ENCODE results near the gene NUDT8. TPM values are rescaled to one million over a fixed set of nuclear protein-coding genes. Genes with fewer than 3 reads are reported as not detected.

The NUDT8 gene
- total and polyA plus RNA-seq, 5 donors from 2014 or later = 1.2 to 3.7 (median 2.1) TPM

GRCh38 chr11:67581469-67581868 is 48.3 kb downstream of the NUDT8 start:
- DNase-seq (no peak), ATAC-seq (ENCODE audit: low read depth in 2 of 2) (no peak)
- Mint-ChIP-seq H3K27ac (peak overlapping the region in 1 of 3 donors; percentile 31), H3K9me3 (peaks cover 0 to 4% (median 0%) of the 10 kb centered on the region in 7 donors), H3K4me3 (peak overlapping the region in 2 of 4 donors; percentile 46 to 48), H3K4me1 (peaks cover 14 to 35% (median 26%) of the 10 kb centered on the region in 4 donors), H3K27me3 (peaks cover 46% of the 10 kb centered on the region), H3K36me3 (peaks cover 2% of the 10 kb centered on the region)
- Histone ChIP-seq H3K4me1 (ENCODE audit: control insufficient read depth, insufficient read depth, low read length, poor library complexity, severe bottlenecking) (peaks cover 14% of the 10 kb centered on the region), H3K27me3 (ENCODE audit: control insufficient read depth, insufficient read depth, low read length) (no peaks in the 10 kb centered on the region), H3K9me3 (ENCODE audit: control insufficient read depth in 2 of 2, low read length in 2 of 2) (no peaks in the 10 kb centered on the region), H3K27ac (ENCODE audit: insufficient read depth, low read length, poor library complexity, severe bottlenecking) (no peak overlapping the region), H3K4me3 (ENCODE audit: low read depth, low read length) (no peak overlapping the region), H3K36me3 (ENCODE audit: control insufficient read depth, insufficient read depth, low read length) (no peaks in the 10 kb centered on the region)

- H3K4me1 Mint-ChIP-seq = peaks cover 11 to 21% (median 18%) of the 10 kb centered on the region in 4 donors
- H3K27me3 Mint-ChIP-seq = peaks cover 65% of the 10 kb centered on the region
- no peak overlapping the region for H3K27ac Mint-ChIP-seq
- H3K4me3 Mint-ChIP-seq = no peak overlapping the region
- no peaks in the 10 kb centered on the region for H3K36me3 Mint-ChIP-seq
- Histone ChIP-seq H3K4me1 (ENCODE audit: control insufficient read depth, insufficient read depth, low read length, poor library complexity, severe bottlenecking) (no peaks in the 10 kb centered on the region), H3K27me3 (ENCODE audit: control insufficient read depth, insufficient read depth, low read length) (no peaks in the 10 kb centered on the region), H3K9me3 (ENCODE audit: control insufficient read depth in 2 of 2, low read length in 2 of 2) (no peaks in the 10 kb centered on the region), H3K4me3 (ENCODE audit: low read depth, low read length) (no peak overlapping the region), H3K36me3 (ENCODE audit: control insufficient read depth, insufficient read depth, low read length) (no peaks in the 10 kb centered on the region), H3K27ac (ENCODE audit: insufficient read depth, low read length, poor library complexity, severe bottlenecking) (no peak overlapping the region)
- H3K9me3 Mint-ChIP-seq = peaks cover 0 to 2% (median 0%) of the 10 kb centered on the region in 7 donors
- DNase-seq = no peak
- no peak for ATAC-seq (ENCODE audit: low read depth in 2 of 2)
Measured at GRCh38 chr11:67577951-67578350, 51.8 kb downstream of the NUDT8 start.

Other genes starting within 250 kb of the NUDT8 start
- 27.5 TPM for gene RAD9A, start 238.0 kb downstream of the NUDT8 start, total RNA-seq
- 1 to 10 TPM; 3.5 to 6.7 (median 6.4) TPM for gene RAD9A, start 238.0 kb downstream of the NUDT8 start, polyA plus RNA-seq
- 160 TPM for gene PPP1CA, start 228.1 kb downstream of the NUDT8 start, total RNA-seq
- gene PPP1CA, start 228.1 kb downstream of the NUDT8 start, polyA plus RNA-seq = 100 to 1,000 TPM; 547 to 762 (median 622) TPM
- gene TBC1D10C, start 225.9 kb downstream of the NUDT8 start, total RNA-seq = 312 TPM
- gene TBC1D10C, start 225.9 kb downstream of the NUDT8 start, polyA plus RNA-seq = 100 to 1,000 TPM; 328 to 504 (median 378) TPM
- 7.8 TPM for gene CARNS1, start 214.3 kb downstream of the NUDT8 start, total RNA-seq
- 1 to 10 TPM in 2 of 4 donors, under 1 TPM in 2; 0.63 to 2.3 (median 1.1) TPM for gene CARNS1, start 214.3 kb downstream of the NUDT8 start, polyA plus RNA-seq
- gene RPS6KB2, start 201.4 kb downstream of the NUDT8 start, total RNA-seq = 66.0 TPM
- 10 to 100 TPM; 44.4 to 61.5 (median 50.3) TPM for gene RPS6KB2, start 201.4 kb downstream of the NUDT8 start, polyA plus RNA-seq
- 291 TPM for gene PTPRCAP, start 192.3 kb downstream of the NUDT8 start, total RNA-seq
- 1,000 to 10,000 TPM in 1 of 4 donors, 100 to 1,000 TPM in 3; 829 to 1,084 (median 978) TPM for gene PTPRCAP, start 192.3 kb downstream of the NUDT8 start, polyA plus RNA-seq
- gene CORO1B, start 186.5 kb downstream of the NUDT8 start, total RNA-seq = 70.5 TPM
- 100 to 1,000 TPM in 1 of 4 donors, 10 to 100 TPM in 3; 46.8 to 109 (median 72.8) TPM for gene CORO1B, start 186.5 kb downstream of the NUDT8 start, polyA plus RNA-seq
- gene GPR152, start 177.2 kb downstream of the NUDT8 start, total RNA-seq = not detected
- under 1 TPM; 0.13 to 0.84 (median 0.35) TPM for gene GPR152, start 177.2 kb downstream of the NUDT8 start, polyA plus RNA-seq
- 13.2 TPM for gene CABP4, start 174.6 kb downstream of the NUDT8 start, total RNA-seq
- gene CABP4, start 174.6 kb downstream of the NUDT8 start, polyA plus RNA-seq = 1 to 10 TPM in 1 of 4 donors, under 1 TPM in 3; 0.57 to 1.2 (median 0.92) TPM
- 48.7 TPM for gene TMEM134, start 160.7 kb downstream of the NUDT8 start, total RNA-seq
- 100 to 1,000 TPM; 148 to 228 (median 172) TPM for gene TMEM134, start 160.7 kb downstream of the NUDT8 start, polyA plus RNA-seq
- 124 TPM for gene AIP, start 146.9 kb downstream of the NUDT8 start, total RNA-seq
- 100 to 1,000 TPM; 200 to 234 (median 219) TPM for gene AIP, start 146.9 kb downstream of the NUDT8 start, polyA plus RNA-seq
- gene PITPNM1, start 124.6 kb downstream of the NUDT8 start, total RNA-seq = 116 TPM
- gene PITPNM1, start 124.6 kb downstream of the NUDT8 start, polyA plus RNA-seq = 10 to 100 TPM; 15.7 to 21.3 (median 17.6) TPM
- gene CDK2AP2, start 121.8 kb downstream of the NUDT8 start, total RNA-seq = 38.5 TPM
- gene CDK2AP2, start 121.8 kb downstream of the NUDT8 start, polyA plus RNA-seq = 100 to 1,000 TPM; 113 to 135 (median 128) TPM
- not detected for gene CABP2, start 106.5 kb downstream of the NUDT8 start, total RNA-seq
- gene CABP2, start 106.5 kb downstream of the NUDT8 start, polyA plus RNA-seq = not detected
- 55.7 TPM for gene GSTP1, start 46.1 kb downstream of the NUDT8 start, total RNA-seq
- 100 to 1,000 TPM; 180 to 231 (median 219) TPM for gene GSTP1, start 46.1 kb downstream of the NUDT8 start, polyA plus RNA-seq
- 204 TPM for gene NDUFV1, start 23.0 kb downstream of the NUDT8 start, total RNA-seq
- gene NDUFV1, start 23.0 kb downstream of the NUDT8 start, polyA plus RNA-seq = 100 to 1,000 TPM; 101 to 128 (median 113) TPM
- not detected for gene TBX10, start 9.8 kb upstream of the NUDT8 start, total RNA-seq
- gene TBX10, start 9.8 kb upstream of the NUDT8 start, polyA plus RNA-seq = not detected
- gene ACY3, start 20.8 kb upstream of the NUDT8 start, total RNA-seq = 0.57 TPM
- 1 to 10 TPM in 1 of 4 donors, under 1 TPM in 2, not detected in 1; 0.37 to 1.1 (median 0.59) TPM for gene ACY3, start 20.8 kb upstream of the NUDT8 start, polyA plus RNA-seq
- gene ALDH3B2, start 44.7 kb upstream of the NUDT8 start, total RNA-seq = not detected
- gene ALDH3B2, start 44.7 kb upstream of the NUDT8 start, polyA plus RNA-seq = not detected

Measured in CD4-positive, CD25-positive, alpha-beta regulatory T cell (primary cell).